GM23338 (cell line): ENCODE measurements around the gene NXPH4. TPM values are rescaled to one million over a fixed set of nuclear protein-coding genes. Genes with fewer than 3 reads are reported as not detected.

ENCODE experiments used
- ATAC-seq: fragments of 200-7000 bp; cut with Tn5 transposase; 3 replicates; pipeline ENCODE4 v1.9.1; 2020
- DNase-seq: peaks from one replicate; pipeline ENCODE4 v3.0.0-alpha.2; 2015; ENCODE audit warnings: low spot score
- H2AFZ ChIP-seq: fragments of 200-600 bp; sonication (generic); 2 replicates; pipeline ENCODE4 v1.8.0; 2016; ENCODE audit warnings: antibody characterized with exemption, mild to moderate bottlenecking, moderate library complexity
- H3F3A ChIP-seq: fragments of 200-600 bp; sonication (generic); replicated peaks from 2 replicates; pipeline ENCODE4 v1.8.0; 2017; ENCODE audit warnings: antibody characterized with exemption, mixed run types, low read depth
- H3K27ac ChIP-seq: fragments of 200-600 bp; sonication (generic); 2 replicates; pipeline ENCODE4 v1.6.1; 2016; ENCODE audit warnings: low read depth
- H3K27me3 ChIP-seq: fragments of 200-600 bp; sonication (generic); 2 replicates; pipeline ENCODE4 v1.8.0; 2016; ENCODE audit warnings: mild to moderate bottlenecking, mixed run types, moderate library complexity; ENCODE audit not compliant: insufficient read depth
- H3K36me3 ChIP-seq: fragments of 200-600 bp; sonication (generic); 2 replicates; pipeline ENCODE4 v1.8.0; 2016; ENCODE audit warnings: mild to moderate bottlenecking; ENCODE audit not compliant: insufficient read depth
- H3K4me1 ChIP-seq: fragments of 200-600 bp; sonication (generic); 2 replicates; pipeline ENCODE4 v1.8.0; 2016; ENCODE audit warnings: mild to moderate bottlenecking, moderate library complexity; ENCODE audit not compliant: insufficient read depth
- H3K4me2 ChIP-seq: fragments of 200-600 bp; sonication (generic); 2 replicates; pipeline ENCODE4 v1.7.1; 2017; ENCODE audit warnings: mixed run types
- H3K4me3 ChIP-seq: fragments of 200-600 bp; sonication (generic); 2 replicates; pipeline ENCODE4 v1.6.1; 2016; ENCODE audit warnings: mixed run types
- H3K79me2 ChIP-seq: fragments of 200-600 bp; sonication (generic); replicated peaks from 2 replicates; pipeline ENCODE4 v1.8.0; 2017; ENCODE audit warnings: mild to moderate bottlenecking; ENCODE audit not compliant: insufficient read depth
- H3K9me2 ChIP-seq: fragments of 200-600 bp; sonication (generic); 2 replicates; pipeline ENCODE4 v1.8.0; 2017; ENCODE audit not compliant: insufficient read depth
- H4K20me1 ChIP-seq: fragments of 200-600 bp; sonication (generic); replicated peaks from 2 replicates; pipeline ENCODE4 v1.8.0; 2017; ENCODE audit warnings: mild to moderate bottlenecking; ENCODE audit not compliant: insufficient read depth
- H3K27ac Mint-ChIP-seq: 2 replicates; pipeline ENCODE4 v1.8.0; 2020; ENCODE audit warnings: inconsistent platforms, mild to moderate bottlenecking, moderate library complexity, mixed read lengths
- H3K27me3 Mint-ChIP-seq: 3 replicates; pipeline ENCODE4 v1.8.0; 2022; ENCODE audit warnings: low read depth, mild to moderate bottlenecking, moderate library complexity, mixed read lengths, inconsistent platforms; ENCODE audit not compliant: insufficient read depth, poor library complexity
- H3K36me3 Mint-ChIP-seq: 3 replicates; pipeline ENCODE4 v1.8.0; 2021; ENCODE audit warnings: low read depth, mild to moderate bottlenecking, inconsistent platforms, moderate library complexity, mixed read lengths
- H3K4me1 Mint-ChIP-seq: 3 replicates; pipeline ENCODE4 v1.8.0; 2020; ENCODE audit warnings: mild to moderate bottlenecking, inconsistent platforms, mixed read lengths
- H3K4me3 Mint-ChIP-seq: 3 replicates; pipeline ENCODE4 v1.8.0; 2021; ENCODE audit warnings: moderate library complexity, mild to moderate bottlenecking, inconsistent platforms, mixed read lengths
- H3K9me3 Mint-ChIP-seq: 3 replicates; pipeline ENCODE4 v1.8.0; 2020; ENCODE audit warnings: moderate library complexity, mild to moderate bottlenecking, inconsistent platforms, mixed read lengths
- CREB1 ChIP-seq: fragments of 250-450 bp; sonication (Bioruptor Pico); IDR thresholded peaks from 2 replicates; pipeline ENCODE4 v1.5.0; 2020; ENCODE audit warnings: low read depth, mild to moderate bottlenecking, moderate library complexity
- EZH2phosphoT487 ChIP-seq: fragments of 200-600 bp; sonication (generic); IDR thresholded peaks from one replicate; pipeline ENCODE4 v1.8.1; 2018; ENCODE audit warnings: antibody characterized with exemption; ENCODE audit not compliant: unreplicated experiment
- JUNB ChIP-seq: IDR thresholded peaks from one replicate; pipeline ENCODE4 v1.6.1; 2016; ENCODE audit warnings: antibody characterized with exemption; ENCODE audit not compliant: unreplicated experiment
- POLR2AphosphoS5 ChIP-seq: IDR thresholded peaks from 2 replicates; pipeline ENCODE4 v1.6.1; 2016; ENCODE audit warnings: antibody characterized with exemption, low read depth
- STAT1 ChIP-seq: IDR thresholded peaks from one replicate; pipeline ENCODE4 v1.6.1; 2016; ENCODE audit warnings: antibody characterized with exemption; ENCODE audit not compliant: unreplicated experiment
- ZNF114 ChIP-seq: fragments of 250-450 bp; sonication (Bioruptor Pico); IDR thresholded peaks from 2 replicates; pipeline ENCODE4 v1.5.0; 2020; ENCODE audit warnings: mild to moderate bottlenecking, moderate library complexity
- ZNF331 ChIP-seq: fragments of 250-450 bp; sonication (Bioruptor Pico); IDR thresholded peaks from 2 replicates; pipeline ENCODE4 v1.5.0; 2020; ENCODE audit warnings: low read depth, mild to moderate bottlenecking, moderate library complexity
- polyA plus RNA-seq: library from polyadenylated mRNA; unstranded; fragments of >200 nt; fragmentation: Nextera tagmentation; extraction: Ambion mirVana; gene quantifications from 2 replicates; pipeline ENCODE4 v1.2.1, GENCODE V29; 2016
- total RNA-seq: library from RNA; depleted of rRNA; stranded (reverse); fragments of >200 nt; shearing (Covaris generic); gene quantifications from 2 replicates; pipeline ENCODE4 v1.2.3, GENCODE V29; 2014
- TF ChIP-seq, protein P1 (sequence below): fragments of 250-450 bp; sonication (Bioruptor Pico); IDR thresholded peaks from 2 replicates; pipeline ENCODE4 v1.5.0; 2020; ENCODE audit warnings: mild to moderate bottlenecking, moderate library complexity
- TF ChIP-seq, protein P2 (sequence below): IDR thresholded peaks from one replicate; pipeline ENCODE4 v1.6.1; 2018; ENCODE audit warnings: antibody characterized with exemption; ENCODE audit not compliant: unreplicated experiment
- TF ChIP-seq, protein P3 (sequence below): IDR thresholded peaks from 2 replicates; pipeline ENCODE4 v1.6.1; 2016; ENCODE audit warnings: antibody characterized with exemption

NXPH4 gene
- total and polyA plus RNA-seq, 2 experiments from 2014 or later: 0.89 to 1.5 TPM

DNA sequence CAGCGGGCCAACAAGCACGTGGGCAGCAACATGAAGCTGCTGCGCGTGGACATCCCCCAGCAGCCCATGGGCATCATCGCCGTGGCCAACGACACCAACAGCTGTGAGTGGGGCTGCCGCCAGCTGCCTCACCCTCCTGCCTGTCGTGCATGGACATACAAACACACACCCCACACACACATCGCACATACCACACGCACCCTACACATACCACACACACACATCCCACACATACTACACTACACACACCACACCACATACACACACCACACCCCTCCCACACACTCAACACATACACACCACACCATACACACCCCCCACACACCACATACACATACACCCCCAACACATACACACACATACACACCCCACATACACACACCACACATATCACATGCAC is 25.2 kb upstream of the NXPH4 start:
- Mint-ChIP-seq H3K36me3 (peaks cover 97% of the 10 kb centered on the region), H3K27me3 (peaks cover 26% of the 10 kb centered on the region), H3K4me1 (no peaks in the 10 kb centered on the region), H3K27ac (no peak overlapping the region), H3K9me3 (no peaks in the 10 kb centered on the region; the same call in 2 of the 3 replicates), H3K4me3 (no peak overlapping the region)
- Histone ChIP-seq H3K4me2 (no peak overlapping the region), H3K4me1 (no peaks in the 10 kb centered on the region), H3K27me3 (no peaks in the 10 kb centered on the region), H2AFZ (no peak overlapping the region), H3K79me2 (no peaks in the 10 kb centered on the region), H3K27ac (no peak overlapping the region), H3K4me3 (no peak overlapping the region), H3K9me2 (no peaks in the 10 kb centered on the region), H3F3A (peaks cover 12% of the 10 kb centered on the region; the same call in 1 of the 2 replicates), H3K36me3 (peaks cover 27% of the 10 kb centered on the region), H4K20me1 (no peaks in the 10 kb centered on the region; the same call in 1 of the 2 replicates)
- DNase-seq: no peak
- ATAC-seq: no peak
- TF ChIP-seq ZNF331 (CRISPR knock-in tag) (no peak), POLR2AphosphoS5 (no peak)
- TF ChIP-seq, protein P1, sequence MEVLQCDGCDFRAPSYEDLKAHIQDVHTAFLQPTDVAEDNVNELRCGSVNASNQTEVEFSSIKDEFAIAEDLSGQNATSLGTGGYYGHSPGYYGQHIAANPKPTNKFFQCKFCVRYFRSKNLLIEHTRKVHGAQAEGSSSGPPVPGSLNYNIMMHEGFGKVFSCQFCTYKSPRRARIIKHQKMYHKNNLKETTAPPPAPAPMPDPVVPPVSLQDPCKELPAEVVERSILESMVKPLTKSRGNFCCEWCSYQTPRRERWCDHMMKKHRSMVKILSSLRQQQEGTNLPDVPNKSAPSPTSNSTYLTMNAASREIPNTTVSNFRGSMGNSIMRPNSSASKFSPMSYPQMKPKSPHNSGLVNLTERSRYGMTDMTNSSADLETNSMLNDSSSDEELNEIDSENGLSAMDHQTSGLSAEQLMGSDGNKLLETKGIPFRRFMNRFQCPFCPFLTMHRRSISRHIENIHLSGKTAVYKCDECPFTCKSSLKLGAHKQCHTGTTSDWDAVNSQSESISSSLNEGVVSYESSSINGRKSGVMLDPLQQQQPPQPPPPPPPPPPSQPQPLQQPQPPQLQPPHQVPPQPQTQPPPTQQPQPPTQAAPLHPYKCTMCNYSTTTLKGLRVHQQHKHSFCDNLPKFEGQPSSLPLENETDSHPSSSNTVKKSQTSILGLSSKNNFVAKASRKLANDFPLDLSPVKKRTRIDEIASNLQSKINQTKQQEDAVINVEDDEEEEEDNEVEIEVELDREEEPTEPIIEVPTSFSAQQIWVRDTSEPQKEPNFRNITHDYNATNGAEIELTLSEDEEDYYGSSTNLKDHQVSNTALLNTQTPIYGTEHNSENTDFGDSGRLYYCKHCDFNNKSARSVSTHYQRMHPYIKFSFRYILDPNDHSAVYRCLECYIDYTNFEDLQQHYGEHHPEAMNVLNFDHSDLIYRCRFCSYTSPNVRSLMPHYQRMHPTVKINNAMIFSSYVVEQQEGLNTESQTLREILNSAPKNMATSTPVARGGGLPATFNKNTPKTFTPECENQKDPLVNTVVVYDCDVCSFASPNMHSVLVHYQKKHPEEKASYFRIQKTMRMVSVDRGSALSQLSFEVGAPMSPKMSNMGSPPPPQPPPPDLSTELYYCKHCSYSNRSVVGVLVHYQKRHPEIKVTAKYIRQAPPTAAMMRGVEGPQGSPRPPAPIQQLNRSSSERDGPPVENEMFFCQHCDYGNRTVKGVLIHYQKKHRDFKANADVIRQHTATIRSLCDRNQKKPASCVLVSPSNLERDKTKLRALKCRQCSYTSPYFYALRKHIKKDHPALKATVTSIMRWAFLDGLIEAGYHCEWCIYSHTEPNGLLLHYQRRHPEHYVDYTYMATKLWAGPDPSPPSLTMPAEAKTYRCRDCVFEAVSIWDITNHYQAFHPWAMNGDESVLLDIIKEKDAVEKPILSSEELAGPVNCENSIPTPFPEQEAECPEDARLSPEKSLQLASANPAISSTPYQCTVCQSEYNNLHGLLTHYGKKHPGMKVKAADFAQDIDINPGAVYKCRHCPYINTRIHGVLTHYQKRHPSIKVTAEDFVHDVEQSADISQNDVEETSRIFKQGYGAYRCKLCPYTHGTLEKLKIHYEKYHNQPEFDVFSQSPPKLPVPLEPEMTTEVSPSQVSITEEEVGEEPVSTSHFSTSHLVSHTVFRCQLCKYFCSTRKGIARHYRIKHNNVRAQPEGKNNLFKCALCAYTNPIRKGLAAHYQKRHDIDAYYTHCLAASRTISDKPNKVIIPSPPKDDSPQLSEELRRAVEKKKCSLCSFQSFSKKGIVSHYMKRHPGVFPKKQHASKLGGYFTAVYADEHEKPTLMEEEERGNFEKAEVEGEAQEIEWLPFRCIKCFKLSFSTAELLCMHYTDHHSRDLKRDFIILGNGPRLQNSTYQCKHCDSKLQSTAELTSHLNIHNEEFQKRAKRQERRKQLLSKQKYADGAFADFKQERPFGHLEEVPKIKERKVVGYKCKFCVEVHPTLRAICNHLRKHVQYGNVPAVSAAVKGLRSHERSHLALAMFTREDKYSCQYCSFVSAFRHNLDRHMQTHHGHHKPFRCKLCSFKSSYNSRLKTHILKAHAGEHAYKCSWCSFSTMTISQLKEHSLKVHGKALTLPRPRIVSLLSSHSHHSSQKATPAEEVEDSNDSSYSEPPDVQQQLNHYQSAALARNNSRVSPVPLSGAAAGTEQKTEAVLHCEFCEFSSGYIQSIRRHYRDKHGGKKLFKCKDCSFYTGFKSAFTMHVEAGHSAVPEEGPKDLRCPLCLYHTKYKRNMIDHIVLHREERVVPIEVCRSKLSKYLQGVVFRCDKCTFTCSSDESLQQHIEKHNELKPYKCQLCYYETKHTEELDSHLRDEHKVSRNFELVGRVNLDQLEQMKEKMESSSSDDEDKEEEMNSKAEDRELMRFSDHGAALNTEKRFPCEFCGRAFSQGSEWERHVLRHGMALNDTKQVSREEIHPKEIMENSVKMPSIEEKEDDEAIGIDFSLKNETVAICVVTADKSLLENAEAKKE (CRISPR knock-in tag): no peak

DNA sequence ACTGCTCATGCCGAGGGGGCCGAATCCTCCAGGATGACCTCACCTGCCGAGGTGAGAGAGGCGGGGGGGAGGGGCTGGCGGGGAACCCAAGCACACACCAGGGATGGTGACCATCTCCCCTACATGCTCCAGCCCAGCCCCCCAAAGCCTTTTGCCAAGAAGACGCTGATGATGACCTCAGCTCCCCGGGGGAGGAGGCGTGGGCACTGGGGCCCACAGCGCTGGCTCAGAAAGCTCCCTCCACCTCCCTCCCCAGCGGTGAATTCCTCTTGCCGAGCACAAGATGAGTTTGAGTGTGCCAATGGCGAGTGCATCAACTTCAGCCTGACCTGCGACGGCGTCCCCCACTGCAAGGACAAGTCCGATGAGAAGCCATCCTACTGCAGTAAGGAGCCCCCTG is 23.7 kb upstream of the NXPH4 start:
- Mint-ChIP-seq H3K4me3 (no peak overlapping the region), H3K27ac (no peak overlapping the region), H3K27me3 (peaks cover 14% of the 10 kb centered on the region), H3K4me1 (no peaks in the 10 kb centered on the region), H3K36me3 (peaks cover 97% of the 10 kb centered on the region), H3K9me3 (no peaks in the 10 kb centered on the region; the same call in 2 of the 3 replicates)
- no peak for ATAC-seq
- H3K27me3 ChIP-seq: no peaks in the 10 kb centered on the region
- H3K79me2 ChIP-seq: no peaks in the 10 kb centered on the region
- no peak overlapping the region for H3K27ac ChIP-seq
- H3K9me2 ChIP-seq: no peaks in the 10 kb centered on the region
- peaks cover 27% of the 10 kb centered on the region; the same call in 1 of the 2 replicates for H3K36me3 ChIP-seq
- no peak overlapping the region for H2AFZ ChIP-seq
- H3K4me2 ChIP-seq: no peak overlapping the region
- H3K4me1 ChIP-seq: no peaks in the 10 kb centered on the region
- DNase-seq: no peak
- H4K20me1 ChIP-seq: no peaks in the 10 kb centered on the region; the same call in 1 of the 2 replicates
- peaks cover 12% of the 10 kb centered on the region; the same call in 1 of the 2 replicates for H3F3A ChIP-seq
- no peak overlapping the region for H3K4me3 ChIP-seq
- TF ChIP-seq CREB1 (CRISPR knock-in tag): no peak
- TF ChIP-seq ZNF331 (CRISPR knock-in tag): no peak
- no peak for TF ChIP-seq ZNF114 (CRISPR knock-in tag)
- TF ChIP-seq STAT1: no peak
- TF ChIP-seq EZH2phosphoT487: no peak
- TF ChIP-seq, protein P2, sequence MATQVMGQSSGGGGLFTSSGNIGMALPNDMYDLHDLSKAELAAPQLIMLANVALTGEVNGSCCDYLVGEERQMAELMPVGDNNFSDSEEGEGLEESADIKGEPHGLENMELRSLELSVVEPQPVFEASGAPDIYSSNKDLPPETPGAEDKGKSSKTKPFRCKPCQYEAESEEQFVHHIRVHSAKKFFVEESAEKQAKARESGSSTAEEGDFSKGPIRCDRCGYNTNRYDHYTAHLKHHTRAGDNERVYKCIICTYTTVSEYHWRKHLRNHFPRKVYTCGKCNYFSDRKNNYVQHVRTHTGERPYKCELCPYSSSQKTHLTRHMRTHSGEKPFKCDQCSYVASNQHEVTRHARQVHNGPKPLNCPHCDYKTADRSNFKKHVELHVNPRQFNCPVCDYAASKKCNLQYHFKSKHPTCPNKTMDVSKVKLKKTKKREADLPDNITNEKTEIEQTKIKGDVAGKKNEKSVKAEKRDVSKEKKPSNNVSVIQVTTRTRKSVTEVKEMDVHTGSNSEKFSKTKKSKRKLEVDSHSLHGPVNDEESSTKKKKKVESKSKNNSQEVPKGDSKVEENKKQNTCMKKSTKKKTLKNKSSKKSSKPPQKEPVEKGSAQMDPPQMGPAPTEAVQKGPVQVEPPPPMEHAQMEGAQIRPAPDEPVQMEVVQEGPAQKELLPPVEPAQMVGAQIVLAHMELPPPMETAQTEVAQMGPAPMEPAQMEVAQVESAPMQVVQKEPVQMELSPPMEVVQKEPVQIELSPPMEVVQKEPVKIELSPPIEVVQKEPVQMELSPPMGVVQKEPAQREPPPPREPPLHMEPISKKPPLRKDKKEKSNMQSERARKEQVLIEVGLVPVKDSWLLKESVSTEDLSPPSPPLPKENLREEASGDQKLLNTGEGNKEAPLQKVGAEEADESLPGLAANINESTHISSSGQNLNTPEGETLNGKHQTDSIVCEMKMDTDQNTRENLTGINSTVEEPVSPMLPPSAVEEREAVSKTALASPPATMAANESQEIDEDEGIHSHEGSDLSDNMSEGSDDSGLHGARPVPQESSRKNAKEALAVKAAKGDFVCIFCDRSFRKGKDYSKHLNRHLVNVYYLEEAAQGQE: no peak
- TF ChIP-seq POLR2AphosphoS5: no peak
- TF ChIP-seq, protein P3, sequence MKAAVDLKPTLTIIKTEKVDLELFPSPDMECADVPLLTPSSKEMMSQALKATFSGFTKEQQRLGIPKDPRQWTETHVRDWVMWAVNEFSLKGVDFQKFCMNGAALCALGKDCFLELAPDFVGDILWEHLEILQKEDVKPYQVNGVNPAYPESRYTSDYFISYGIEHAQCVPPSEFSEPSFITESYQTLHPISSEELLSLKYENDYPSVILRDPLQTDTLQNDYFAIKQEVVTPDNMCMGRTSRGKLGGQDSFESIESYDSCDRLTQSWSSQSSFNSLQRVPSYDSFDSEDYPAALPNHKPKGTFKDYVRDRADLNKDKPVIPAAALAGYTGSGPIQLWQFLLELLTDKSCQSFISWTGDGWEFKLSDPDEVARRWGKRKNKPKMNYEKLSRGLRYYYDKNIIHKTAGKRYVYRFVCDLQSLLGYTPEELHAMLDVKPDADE: no peak
- TF ChIP-seq JUNB: no peak
